PC-9 (cell line): ENCODE results near the gene PFDN2. TPM values are rescaled to one million over a fixed set of nuclear protein-coding genes. Genes with fewer than 3 reads are reported as not detected.

ENCODE experiments used
- BruUV-seq: library from RNA; stranded (reverse); fragments of 400-500 nt; replicated peaks from 2 replicates; lab custom pipeline; 2021; lab: Mats Ljungman, UMichigan
- CTCF ChIA-PET: fragments of 300-600 bp; sonication (Branson Sonifier 250); formaldehyde crosslinking; loops from one replicate; lab custom pipeline; 2022; ENCODE audit warnings: antibody characterized with exemption; lab: Charles Lee
- POLR2A ChIA-PET: fragments of 300-600 bp; sonication (Branson Sonifier 250); formaldehyde crosslinking; loops from one replicate; lab custom pipeline; 2022; ENCODE audit warnings: antibody characterized with exemption; ENCODE audit not compliant: unreplicated experiment; lab: Charles Lee
- DNase-seq, 2 experiments: peaks; one replicate each; pipeline versions ENCODE4 v3.0.0 to v3.0.0-alpha.2; 2015 to 2022; ENCODE audit warnings: mixed read lengths in 1 of 2
- H2AFZ ChIP-seq: fragments of 200-600 bp; sonication (generic); 2 replicates; pipeline ENCODE4 v1.8.1; 2017; ENCODE audit warnings: antibody characterized with exemption
- H3F3A ChIP-seq: fragments of 200-600 bp; sonication (generic); 2 replicates; pipeline ENCODE4 v1.8.1; 2017; ENCODE audit warnings: antibody characterized with exemption, mild to moderate bottlenecking, low read depth; ENCODE audit not compliant: insufficient read depth
- H3K27ac ChIP-seq: fragments of 200-600 bp; sonication (generic); 2 replicates; pipeline ENCODE4 v1.6.1; 2016; ENCODE audit warnings: mixed run types
- H3K27me3 ChIP-seq: fragments of 200-600 bp; sonication (generic); 2 replicates; pipeline ENCODE4 v1.6.1; 2016; ENCODE audit warnings: low read depth, mixed run types; ENCODE audit not compliant: insufficient read depth
- H3K36me3 ChIP-seq: fragments of 200-600 bp; sonication (generic); 2 replicates; pipeline ENCODE4 v1.6.1; 2016; ENCODE audit warnings: low read depth, mixed run types
- H3K4me1 ChIP-seq: fragments of 200-600 bp; sonication (generic); replicated peaks from 2 replicates; pipeline ENCODE4 v1.6.1; 2016; ENCODE audit warnings: mixed run types; ENCODE audit not compliant: insufficient read depth
- H3K4me2 ChIP-seq: fragments of 200-600 bp; sonication (generic); 2 replicates; pipeline ENCODE4 v1.6.1; 2017; ENCODE audit warnings: mixed run types
- H3K4me3 ChIP-seq: fragments of 200-600 bp; sonication (generic); 2 replicates; pipeline ENCODE4 v1.6.1; 2016; ENCODE audit warnings: mixed run types
- H3K79me2 ChIP-seq: fragments of 200-600 bp; sonication (generic); 2 replicates; pipeline ENCODE4 v1.6.1; 2017; ENCODE audit warnings: low read depth, mixed run types
- H3K9me2 ChIP-seq: fragments of 200-600 bp; sonication (generic); 2 replicates; pipeline ENCODE4 v1.8.1; 2017; ENCODE audit warnings: mild to moderate bottlenecking; ENCODE audit not compliant: insufficient read depth
- H3K9me3 ChIP-seq: fragments of 200-600 bp; sonication (generic); 2 replicates; pipeline ENCODE4 v1.8.1; 2016; ENCODE audit warnings: low read depth; ENCODE audit not compliant: insufficient read depth
- H4K20me1 ChIP-seq: fragments of 200-600 bp; sonication (generic); 2 replicates; pipeline ENCODE4 v1.8.1; 2017; ENCODE audit not compliant: insufficient read depth
- CTCF ChIP-seq: fragments of 200-600 bp; sonication (generic); conservative IDR thresholded peaks from 2 replicates; pipeline ENCODE4 v1.6.1; 2017; ENCODE audit warnings: mixed run types, antibody characterized with exemption, mild to moderate bottlenecking, moderate library complexity
- EZH2 ChIP-seq: fragments of 200-600 bp; sonication (generic); IDR thresholded peaks from 2 replicates; pipeline ENCODE4 v1.8.0; 2017; ENCODE audit warnings: antibody characterized with exemption, low read depth
- intact Hi-C: fragments of 100-400 bp; cut with micrococcal nuclease; formaldehyde crosslinking; loops from one replicate; pipeline ENCODE4 v1.10.0; 2022; ENCODE audit not compliant: unreplicated experiment
- total RNA-seq: library from RNA; stranded (reverse); gene quantifications from 2 replicates; pipeline ENCODE4 v1.2.3, GENCODE V29; 2021

The PFDN2 gene
- total RNA-seq, 1 experiment from 2014 or later, result 74.4 TPM

DNA sequence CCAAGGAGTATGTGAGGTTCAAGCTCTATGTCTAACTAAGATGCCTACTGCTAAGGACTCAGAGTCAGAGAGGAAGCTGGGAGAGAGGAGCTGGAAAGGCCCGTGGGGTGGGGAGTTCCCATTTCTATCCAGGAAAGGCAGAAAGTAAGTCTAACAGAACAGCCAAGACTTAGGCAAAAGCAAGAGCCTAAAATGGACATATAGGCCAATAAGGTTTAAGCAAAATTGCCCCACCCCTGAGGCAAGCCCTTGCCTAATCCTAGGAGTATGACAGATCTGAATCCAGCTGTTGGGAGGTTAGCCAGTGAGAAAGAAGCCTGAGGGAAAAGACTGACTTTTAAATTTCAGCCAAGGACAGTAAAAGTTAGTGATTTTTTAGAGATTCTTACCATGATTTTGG, 21.3 kb downstream of the PFDN2 start:
- no peak for DNase-seq
- no peak overlapping the region for H3K4me3 ChIP-seq
- H3K9me2 ChIP-seq, result no peaks in the 10 kb centered on the region
- H3K4me1 ChIP-seq, result peaks cover 35% of the 10 kb centered on the region
- H3K27me3 ChIP-seq, result no peaks in the 10 kb centered on the region
- BruUV-seq, result no TSS peak
- TF ChIP-seq CTCF (no peak), EZH2 (no peak)
- 0 out of 2 replicates have a peak, but pooled peaks cover 3% of the 10 kb centered on the region for H4K20me1 ChIP-seq
- ChIA-PET POLR2A (interaction anchor here (0.6 to 0.8 kb wide), 2 partner anchors 76 to 315 kb away, joined by 3 to 4 read pairs; no protein-coding TSS in a partner anchor), CTCF (interaction anchor here (0.9 kb wide), 1 partner anchor 25 kb away, joined by 6 read pairs; no protein-coding TSS in a partner anchor)
- intact Hi-C loops, result loop anchor here (2.0 kb wide), 1 partner anchor 14 kb away; no protein-coding TSS in a partner anchor
- H3K27ac ChIP-seq, result no peak overlapping the region
- H2AFZ ChIP-seq, result no peak overlapping the region
- H3K79me2 ChIP-seq, result no peaks in the 10 kb centered on the region
- no peaks in the 10 kb centered on the region for H3K9me3 ChIP-seq
- H3K36me3 ChIP-seq, result 0 out of 2 replicates have a peak, but pooled peaks cover 3% of the 10 kb centered on the region
- H3K4me2 ChIP-seq, result no peak overlapping the region
- H3F3A ChIP-seq, result peaks cover 36% of the 10 kb centered on the region

DNA sequence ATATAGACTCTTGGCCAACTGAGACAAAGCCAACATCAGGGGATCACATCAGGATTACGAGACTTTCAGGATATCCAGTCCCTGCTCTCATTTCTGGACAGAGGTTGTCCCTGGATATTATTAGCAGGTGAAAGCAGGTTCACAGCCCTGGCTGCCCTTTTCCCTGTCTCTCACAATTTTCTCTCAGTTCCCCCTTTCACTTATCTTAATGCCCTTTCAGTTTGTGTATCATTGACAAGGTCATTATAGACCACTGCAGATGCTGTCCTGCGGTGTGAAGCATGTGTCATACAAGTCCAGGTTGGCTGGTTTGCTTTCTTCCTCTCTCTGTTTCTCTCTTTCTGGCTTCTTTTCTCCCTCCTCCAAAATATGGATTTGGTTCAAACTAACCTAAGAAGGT, 21.8 kb downstream of the PFDN2 start:
- Histone ChIP-seq H4K20me1 (no peaks in the 10 kb centered on the region), H3K4me3 (no peak overlapping the region), H3K4me1 (peaks cover 40% of the 10 kb centered on the region), H3K79me2 (no peaks in the 10 kb centered on the region), H3K27me3 (no peaks in the 10 kb centered on the region), H3K9me2 (no peaks in the 10 kb centered on the region), H2AFZ (no peak overlapping the region), H3K27ac (no peak overlapping the region), H3K4me2 (no peak overlapping the region), H3K9me3 (no peaks in the 10 kb centered on the region), H3K36me3 (no peaks in the 10 kb centered on the region), H3F3A (peaks cover 31% of the 10 kb centered on the region)
- POLR2A ChIA-PET, result interaction anchor here (0.6 kb wide), 1 partner anchor 315 kb away, joined by 3 read pairs; no protein-coding TSS in a partner anchor
- intact Hi-C loops, result loop anchor here (2.0 kb wide), 1 partner anchor 13 kb away; no protein-coding TSS in a partner anchor
- BruUV-seq, result no TSS peak
- TF ChIP-seq CTCF (no peak), EZH2 (no peak)
- DNase-seq, result no peak
- CTCF ChIA-PET, result no interaction called here

DNA sequence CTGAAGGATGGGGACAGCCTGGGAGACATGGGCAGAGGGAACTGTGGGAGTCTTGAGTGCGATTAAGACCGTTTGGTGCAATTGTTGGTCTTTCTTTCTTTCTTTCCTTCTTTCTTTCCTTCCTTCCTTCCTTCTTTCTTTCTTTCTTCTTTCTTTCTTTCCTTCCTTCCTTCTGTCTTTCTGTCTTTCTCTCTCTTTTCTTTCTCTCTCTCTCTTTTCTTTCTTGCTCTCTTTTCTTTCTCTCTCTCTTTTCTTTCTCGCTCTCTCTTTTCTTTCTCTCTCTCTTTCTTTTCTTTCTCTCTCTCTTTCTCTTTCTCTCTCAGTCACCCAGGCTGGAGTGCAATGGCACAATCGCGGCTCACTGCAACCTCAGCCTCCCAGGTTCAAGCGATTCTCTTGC, 22.6 kb downstream of the PFDN2 start:
- TF ChIP-seq EZH2 (no peak), CTCF (no peak)
- no peak for DNase-seq
- Histone ChIP-seq H3K9me2 (no peaks in the 10 kb centered on the region), H3K4me2 (no peak overlapping the region), H4K20me1 (no peaks in the 10 kb centered on the region), H3K79me2 (no peaks in the 10 kb centered on the region), H3F3A (peaks cover 30% of the 10 kb centered on the region), H3K27me3 (no peaks in the 10 kb centered on the region), H3K27ac (no peak overlapping the region), H3K4me3 (no peak overlapping the region), H2AFZ (no peak overlapping the region), H3K9me3 (no peaks in the 10 kb centered on the region), H3K4me1 (peaks cover 48% of the 10 kb centered on the region), H3K36me3 (no peaks in the 10 kb centered on the region)
- intact Hi-C loops, result no loop called here
- no TSS peak for BruUV-seq
- POLR2A ChIA-PET, result no interaction called here
- CTCF ChIA-PET, result interaction anchor here (0.7 kb wide), 1 partner anchor 27 kb away, joined by 3 read pairs; no protein-coding TSS in a partner anchor
